ENCODE measurements around the gene MAN1C1.

GRCh38 chr1:25723250-25723880 is 106.8 kb downstream of the MAN1C1 start:
- TF ChIP-seq EP300 (IDR thresholded peaks at IDR 0.05) (no peak), CTCF (IDR thresholded peaks at IDR 0.05) (no peak)
